GM18867 (cell line): ENCODE measurements around the gene NLRP10.

Experiments used
- ATAC-seq: cut with Tn5 transposase; IDR thresholded peaks from one replicate; pipeline ENCODE4 v1.9.1; 2021; ENCODE audit warnings: mild to moderate bottlenecking, moderate library complexity; ENCODE audit not compliant: unreplicated experiment

The NLRP10 gene

DNA sequence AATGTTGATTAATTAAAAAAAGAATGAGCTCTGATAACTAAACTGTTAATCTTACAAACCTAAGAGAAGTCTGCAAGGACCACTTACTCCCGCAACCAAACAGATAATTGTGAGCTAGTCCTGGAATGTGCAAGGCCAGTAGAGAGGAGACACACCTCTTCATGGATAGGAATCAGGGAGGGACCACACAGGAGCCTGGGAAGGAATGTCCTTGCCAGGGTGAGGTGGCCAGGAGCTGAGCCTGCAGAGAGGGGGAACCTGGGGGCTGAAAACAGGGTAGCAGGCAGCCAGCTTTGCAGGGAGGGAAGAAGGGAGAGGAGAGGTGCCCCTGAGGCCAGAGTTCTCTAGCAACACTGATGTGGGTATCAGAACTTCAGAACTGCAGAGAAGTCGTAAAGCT, 9.4 kb upstream of the NLRP10 start:
- ATAC-seq, result no peak

DNA sequence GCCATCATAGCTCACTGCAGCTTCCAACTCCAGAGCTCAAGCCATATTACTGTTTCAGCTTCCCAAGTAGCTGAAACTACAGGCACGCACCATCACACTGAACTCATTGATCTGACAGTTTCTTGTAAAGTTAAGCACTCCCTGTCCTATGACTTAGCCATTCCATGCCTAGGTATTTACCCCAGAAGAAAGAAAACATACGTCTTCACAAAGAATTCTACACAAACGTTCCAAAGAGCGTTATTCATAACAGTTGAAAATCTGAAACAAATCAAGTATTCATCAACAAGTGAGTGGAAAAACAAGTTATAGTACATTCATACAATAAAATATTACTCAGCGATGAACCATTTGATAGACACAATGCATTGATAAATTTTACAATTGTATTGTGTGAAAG, 7.8 kb upstream of the NLRP10 start:
- ATAC-seq, result no peak

DNA sequence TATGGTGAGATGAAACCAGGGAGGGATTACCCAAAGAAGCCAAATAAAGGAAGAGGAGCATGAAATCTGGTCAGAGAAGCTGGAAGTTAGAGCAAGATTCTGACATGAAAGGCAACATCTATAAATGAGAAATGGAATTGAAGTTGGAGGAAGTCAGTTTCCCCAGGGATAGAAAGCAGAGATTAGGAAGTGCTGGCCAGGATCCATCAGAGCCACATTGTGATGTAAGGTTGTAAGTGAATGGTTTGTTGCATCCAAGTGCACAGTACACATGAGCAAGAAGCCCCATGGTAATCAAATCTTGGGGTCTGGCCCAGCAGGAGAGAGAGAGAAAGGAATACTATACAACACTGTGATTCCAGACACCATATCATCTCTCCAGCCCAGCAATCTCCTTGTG, 6.6 kb upstream of the NLRP10 start:
- no peak for ATAC-seq

DNA sequence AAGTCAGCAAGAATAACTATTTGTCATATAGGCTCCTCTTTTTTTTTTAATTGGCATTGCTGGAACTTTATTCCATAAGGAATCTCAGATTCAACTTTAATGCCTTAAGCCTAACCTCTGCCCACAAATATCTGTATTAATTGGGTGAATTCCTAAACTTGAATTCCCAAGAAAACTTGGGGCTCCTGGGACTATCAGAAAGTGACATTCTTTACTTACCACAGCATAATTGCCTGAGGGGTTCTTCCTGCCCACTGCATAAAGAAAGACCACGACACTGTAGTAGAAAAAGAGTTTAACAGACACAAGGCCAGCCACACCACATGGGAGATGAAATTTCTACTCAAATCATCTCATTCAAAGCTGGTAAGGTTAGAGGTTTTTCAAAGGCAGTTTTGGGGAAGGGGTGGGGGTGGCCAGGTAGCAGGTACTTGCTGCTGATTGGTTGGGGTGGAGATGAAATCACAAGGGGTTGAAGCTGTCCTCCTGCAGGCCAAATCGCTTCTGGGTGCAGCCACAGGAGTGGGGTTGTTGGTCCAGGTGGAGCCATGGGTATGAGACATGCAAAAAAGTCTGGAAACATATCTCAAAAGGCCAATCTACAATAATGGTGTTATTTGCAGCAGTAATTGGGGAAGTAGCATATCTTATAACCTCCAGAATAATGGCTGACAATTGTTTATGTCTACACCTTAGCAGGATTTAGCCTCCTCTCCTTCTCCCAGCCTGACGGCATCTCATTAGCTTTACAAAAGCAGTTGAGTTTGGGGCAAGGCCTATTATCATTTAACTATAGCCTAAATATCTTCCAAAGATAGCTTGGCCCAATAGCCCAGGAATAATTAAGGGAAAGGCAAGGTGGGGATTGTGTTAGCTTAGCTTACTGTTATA, 4.8 kb upstream of the NLRP10 start:
- no peak for ATAC-seq

DNA sequence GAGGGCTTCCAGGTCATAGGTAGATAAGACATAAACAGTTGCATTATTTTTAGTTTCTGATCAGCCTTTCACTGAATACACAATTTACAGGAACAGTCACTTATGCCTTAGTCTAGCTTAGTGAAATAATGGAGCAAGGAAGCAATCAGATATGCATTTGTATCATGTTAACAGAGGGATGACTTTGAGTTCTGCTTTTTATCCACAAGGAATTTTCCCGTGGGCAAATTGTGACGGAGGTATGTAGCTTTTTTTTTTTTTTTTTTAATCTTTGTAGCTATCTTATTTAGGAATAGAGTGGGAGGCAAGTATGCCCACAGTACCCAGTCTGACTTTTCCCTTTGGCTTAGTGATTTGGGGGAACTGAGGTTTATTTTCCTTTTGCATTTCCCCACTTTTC, 3.4 kb upstream of the NLRP10 start:
- no peak for ATAC-seq

DNA sequence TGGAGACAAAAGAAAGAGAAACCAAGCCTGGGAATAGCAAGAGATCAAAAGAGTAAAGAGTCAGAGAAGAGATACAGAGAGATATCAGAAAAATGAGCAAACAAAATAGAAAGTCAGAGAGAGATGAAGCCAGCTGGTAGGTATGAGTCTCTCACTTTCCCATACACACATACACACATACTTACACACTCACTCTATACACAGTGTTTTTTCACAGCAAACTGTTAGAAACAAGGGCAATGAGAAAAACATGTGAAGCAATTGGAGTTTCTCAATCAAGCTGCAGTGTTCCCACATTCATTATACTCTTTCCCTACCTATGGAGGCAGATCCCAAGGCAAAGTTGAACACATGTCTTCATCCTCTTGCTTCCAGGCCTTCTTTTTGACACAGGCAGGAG, 2.6 kb upstream of the NLRP10 start:
- ATAC-seq, result no peak

DNA sequence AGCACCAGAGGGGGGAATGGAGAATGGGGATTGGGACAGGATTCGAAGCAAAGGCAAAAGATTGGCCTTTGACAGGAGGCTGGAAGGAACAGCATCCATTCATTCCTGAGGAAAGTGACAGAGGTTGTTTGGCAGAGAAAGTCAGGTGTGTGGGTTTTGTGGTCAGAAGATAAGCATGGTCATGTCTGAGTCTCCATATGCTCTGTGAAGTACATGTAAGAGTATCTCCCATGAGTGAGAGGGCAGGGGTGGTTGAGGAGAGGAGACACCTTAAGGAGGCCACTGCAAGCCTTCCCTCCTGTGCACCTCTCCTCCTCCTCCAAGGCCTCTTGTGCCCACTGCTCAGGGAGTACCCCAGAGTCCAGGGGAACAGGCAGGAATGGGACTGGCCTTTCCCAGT, 1.9 kb upstream of the NLRP10 start:
- ATAC-seq, result no peak

DNA sequence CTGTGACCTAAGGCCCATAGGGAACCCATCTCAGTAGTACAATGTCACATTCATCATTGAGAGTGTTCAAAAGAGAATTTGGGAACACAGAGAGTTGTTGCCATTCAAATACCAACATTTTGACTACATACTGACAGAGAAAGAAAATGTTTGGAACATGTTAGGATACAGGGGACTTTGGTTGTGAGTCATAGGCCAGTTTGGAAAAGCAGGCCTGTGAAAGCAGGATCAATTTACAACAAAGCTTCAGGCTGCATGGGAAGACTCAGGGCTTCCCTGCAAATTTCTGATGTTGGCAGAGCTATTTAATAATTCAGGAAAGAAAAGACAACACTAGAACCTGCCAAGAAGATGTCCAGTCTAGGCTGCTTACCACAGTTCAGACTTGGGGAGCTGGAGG, 374 bp downstream of the NLRP10 start:
- ATAC-seq, result no peak

DNA sequence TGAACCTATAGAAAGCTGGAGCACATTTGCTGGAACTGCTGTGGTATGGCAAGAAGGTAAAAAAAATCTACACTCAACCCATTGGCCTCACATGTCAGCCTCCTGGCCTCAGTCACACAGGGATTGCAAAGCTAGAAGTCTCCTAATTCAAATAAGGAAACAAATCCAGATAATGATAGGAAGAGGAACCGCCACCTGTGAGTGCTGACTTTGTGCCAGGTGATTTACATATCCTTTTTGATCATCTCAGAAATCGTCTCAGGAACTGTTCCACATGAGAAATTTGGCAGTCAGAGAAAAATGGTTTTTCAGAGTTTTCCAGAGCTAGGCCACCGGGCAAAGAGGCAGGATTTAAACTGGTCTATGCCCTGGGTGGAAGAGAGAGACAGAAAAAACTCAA, 986 bp downstream of the NLRP10 start:
- no peak for ATAC-seq

DNA sequence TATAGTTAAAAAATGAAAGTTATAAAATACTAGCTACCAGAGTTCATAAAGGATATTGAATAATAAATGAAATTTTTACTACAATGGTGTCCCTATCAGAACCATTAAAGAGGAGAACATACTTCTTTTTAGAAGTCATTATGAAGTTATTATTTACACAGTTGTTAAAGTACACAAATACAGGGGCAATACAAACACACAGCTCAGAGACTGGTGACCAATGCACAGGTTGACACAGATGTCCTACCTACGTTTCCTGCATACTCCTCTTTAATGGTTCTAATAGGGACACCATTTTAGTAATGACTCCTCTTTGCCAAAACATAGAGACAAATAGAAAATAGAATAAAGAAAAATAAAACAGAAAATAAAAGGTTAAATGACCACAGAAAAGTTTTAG, 10.1 kb downstream of the NLRP10 start:
- ATAC-seq, result no peak

DNA sequence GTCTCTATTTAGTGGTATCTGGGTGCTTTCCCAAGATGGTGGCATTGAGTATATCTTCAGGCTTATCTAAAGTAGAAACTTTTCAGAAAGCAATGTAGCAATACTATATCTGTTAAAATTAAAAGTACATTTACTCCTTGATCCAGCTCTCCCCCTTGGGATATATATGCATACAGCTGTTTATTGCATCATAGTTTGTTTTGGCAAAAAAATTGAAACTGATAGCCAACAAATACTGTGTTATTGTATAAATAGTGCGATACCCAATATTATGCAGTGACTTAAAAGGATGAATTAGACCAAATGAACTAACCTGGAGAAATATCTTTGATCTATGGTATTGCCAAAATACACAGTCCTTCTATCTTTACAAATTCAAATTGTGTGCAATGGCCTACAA, 15.3 kb downstream of the NLRP10 start:
- ATAC-seq, result no peak

DNA sequence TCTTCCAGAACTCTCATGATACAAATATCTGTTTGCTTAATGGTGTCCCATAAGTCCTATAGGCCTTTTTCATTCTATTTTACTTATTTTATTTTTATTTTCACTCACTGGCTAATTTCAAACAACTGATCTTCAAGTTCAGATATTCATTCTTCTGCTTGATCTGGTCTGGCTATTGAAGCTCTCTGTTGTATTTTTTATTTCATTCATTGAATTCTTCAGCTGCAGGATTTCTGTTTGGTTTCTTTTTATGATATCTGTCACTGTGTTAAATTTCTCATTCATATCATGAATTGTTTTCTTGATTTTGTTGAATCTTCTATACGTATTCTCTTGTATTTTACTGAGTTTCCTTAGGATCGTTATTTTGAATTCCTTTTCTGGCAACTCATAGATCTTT, 21.1 kb downstream of the NLRP10 start:
- no peak for ATAC-seq

DNA sequence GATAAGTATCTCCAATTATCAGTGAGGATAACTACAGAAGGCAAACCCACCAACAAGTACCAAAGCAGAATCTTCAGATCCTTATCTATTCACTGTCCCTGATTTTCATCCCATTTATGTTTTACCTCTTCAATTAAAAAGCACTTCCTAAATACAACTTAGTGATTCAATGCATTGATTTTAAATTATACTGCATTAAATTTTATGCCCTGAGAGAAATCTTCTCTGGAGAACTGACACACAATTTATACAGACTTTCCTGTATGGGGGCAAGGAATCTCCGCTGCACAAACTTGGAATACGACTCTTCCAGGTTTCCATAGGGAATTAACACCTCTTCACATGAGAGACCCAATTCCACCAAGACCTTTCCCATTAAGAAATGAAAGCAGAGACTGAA, 23.6 kb downstream of the NLRP10 start, which contains the start of gene OR10A3:
Gene OR10A3 (minus strand): TSS at position 101 of the 400 bp plus-strand sequence. CDS start 2,188 bp downstream, outside the sequence.
- no peak for ATAC-seq

DNA sequence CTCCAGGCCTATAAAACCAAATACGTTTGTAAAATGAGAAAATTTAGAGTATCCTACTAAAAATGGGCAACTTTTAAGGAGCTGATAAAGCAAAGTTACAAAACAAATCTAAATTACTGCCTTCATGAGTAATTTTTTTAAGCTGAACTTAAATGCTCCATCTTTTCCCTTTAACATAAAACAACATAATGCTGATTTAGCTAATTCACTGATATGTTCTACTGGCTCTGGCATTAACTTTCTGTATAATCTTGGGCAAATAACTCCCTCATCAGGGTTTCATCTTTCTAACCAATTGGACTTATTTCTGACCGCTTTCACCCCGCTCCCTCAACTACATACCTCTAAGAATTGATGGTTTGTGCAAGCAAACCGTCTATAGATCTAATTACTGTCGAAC, 24.1 kb downstream of the NLRP10 start:
- no peak for ATAC-seq

DNA sequence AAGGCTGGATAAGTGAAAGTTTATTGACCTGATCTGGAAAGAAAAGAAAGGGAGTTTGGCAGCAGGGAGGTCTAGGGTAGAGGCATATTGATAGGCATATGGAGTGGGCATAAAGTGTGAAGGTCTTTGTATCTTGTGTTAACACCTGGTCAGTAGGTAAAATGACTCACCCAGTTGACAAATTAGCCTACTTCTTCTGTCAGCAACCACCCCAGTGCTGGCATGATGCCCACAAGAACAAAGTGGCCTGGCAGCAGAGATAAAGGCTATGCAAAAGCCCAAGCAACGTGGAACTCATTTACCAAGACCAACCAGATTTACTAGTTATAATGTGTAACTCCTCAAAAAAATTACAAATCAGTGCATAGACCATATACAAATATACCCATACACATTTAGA, 28.6 kb downstream of the NLRP10 start:
- ATAC-seq, result no peak

DNA sequence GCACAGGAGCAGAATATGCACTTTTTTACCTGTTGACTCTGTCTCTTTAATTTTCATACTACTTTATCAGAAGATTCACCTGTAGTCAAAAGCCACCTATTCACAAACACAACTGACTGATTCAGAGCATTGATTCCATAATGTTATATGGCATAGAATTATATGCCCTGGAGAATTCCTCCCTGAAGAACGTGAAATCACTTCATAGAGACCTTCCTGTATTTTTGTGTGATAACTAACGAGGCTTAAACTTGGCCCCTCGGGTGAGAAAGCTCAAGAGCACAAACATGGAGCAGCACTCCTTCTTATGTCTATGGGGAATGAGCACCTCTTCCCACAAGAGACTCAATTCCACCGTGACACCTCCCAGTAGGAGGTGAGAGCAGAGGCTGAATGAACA, 34.1 kb downstream of the NLRP10 start, which contains the start of gene OR10A6:
Gene OR10A6 (minus strand): TSS at position 101 of the 400 bp plus-strand sequence. CDS start 2,606 bp downstream, outside the sequence.
- ATAC-seq, result no peak

DNA sequence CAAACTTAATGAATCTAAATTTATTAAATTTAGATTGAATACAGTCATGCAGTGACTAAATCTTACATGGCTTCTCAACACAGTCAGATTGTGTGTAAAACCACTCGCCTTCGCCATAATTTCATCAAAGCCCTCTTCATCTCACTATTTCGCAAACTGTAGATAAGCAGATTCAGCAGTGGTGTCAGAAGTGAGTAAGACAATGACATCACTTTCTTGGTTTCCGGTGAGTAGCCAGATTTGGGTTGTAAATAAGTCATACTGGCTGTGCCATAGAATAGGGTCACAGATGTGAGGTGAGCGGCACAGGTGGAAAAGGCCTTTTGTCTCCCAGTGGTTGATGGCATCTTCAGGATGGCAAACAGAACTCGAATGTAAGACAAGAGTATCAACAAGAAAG, 37.6 kb downstream of the NLRP10 start:
- no peak for ATAC-seq

DNA sequence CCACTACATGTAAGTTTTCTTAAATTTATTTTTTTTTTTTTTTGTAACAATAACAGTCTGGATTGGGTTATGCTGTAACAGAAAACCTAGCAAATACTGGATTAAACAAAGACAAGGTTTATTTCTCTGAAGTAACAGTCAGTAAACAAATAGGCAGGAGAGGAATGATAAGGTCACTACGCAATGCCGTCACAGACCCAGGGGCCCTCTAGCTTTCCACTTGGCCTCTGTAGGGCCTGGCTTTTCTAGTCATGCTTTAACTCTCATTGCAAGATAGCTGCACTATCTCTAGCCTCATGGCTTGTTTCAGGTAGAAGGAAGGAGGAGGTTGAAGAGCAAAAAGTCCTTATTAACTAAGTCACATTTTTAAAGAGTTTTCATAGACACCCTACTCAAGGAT, 40.7 kb downstream of the NLRP10 start:
- no peak for ATAC-seq

DNA sequence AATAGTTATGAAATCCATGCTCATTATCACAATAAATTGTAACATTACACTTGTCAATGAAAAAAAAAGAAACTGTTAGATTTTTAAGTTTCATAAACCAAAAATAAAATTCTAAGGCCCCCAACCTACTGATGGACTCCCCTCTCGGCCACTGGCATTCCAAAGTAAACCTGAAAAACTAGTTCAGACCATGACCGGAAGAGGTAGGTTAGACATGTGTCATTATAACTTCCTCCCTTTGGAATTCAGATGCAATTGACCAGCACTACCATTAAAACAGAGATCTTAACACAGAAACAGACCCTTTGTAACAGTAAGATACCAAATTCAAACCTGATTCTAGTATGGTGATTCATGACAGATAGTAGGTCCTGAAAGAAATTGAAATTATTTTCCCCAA, 47.1 kb downstream of the NLRP10 start:
- ATAC-seq, result no peak
